Progenitor cell of endocrine pancreas (in vitro differentiated cells): ENCODE measurements around the gene SIAH2. TPM values are rescaled to one million over a fixed set of nuclear protein-coding genes. Genes with fewer than 3 reads are reported as not detected.
A peak's percentile ranks its signal among the peaks of the same experiment; 100 is the strongest.

ENCODE experiments used
- DNase-seq: peaks from one replicate; pipeline ENCODE4 v3.0.0; 2021; ENCODE audit warnings: low spot score; ENCODE audit not compliant: unreplicated experiment
- H3K27ac Mint-ChIP-seq: 2 replicates; pipeline ENCODE4 v1.8.0; 2021; ENCODE audit warnings: mild to moderate bottlenecking, moderate library complexity, mixed read lengths
- H3K27me3 Mint-ChIP-seq: 2 replicates; pipeline ENCODE4 v1.8.0; 2021; ENCODE audit warnings: mixed read lengths
- H3K36me3 Mint-ChIP-seq: 2 replicates; pipeline ENCODE4 v1.8.0; 2022; ENCODE audit warnings: mixed read lengths; ENCODE audit not compliant: insufficient read depth
- H3K4me1 Mint-ChIP-seq: 2 replicates; pipeline ENCODE4 v1.8.0; 2021; ENCODE audit warnings: low read depth, mixed read lengths
- H3K4me3 Mint-ChIP-seq: 2 replicates; pipeline ENCODE4 v1.8.0; 2021; ENCODE audit warnings: low read depth, mild to moderate bottlenecking, moderate library complexity, mixed read lengths
- H3K9me3 Mint-ChIP-seq: 2 replicates; pipeline ENCODE4 v1.8.0; 2021; ENCODE audit warnings: low read depth, mixed read lengths
- CTCF ChIP-seq: fragments of 200-600 bp; sonication (generic); IDR thresholded peaks from one replicate; pipeline ENCODE4 v1.5.0; 2021; ENCODE audit warnings: antibody characterized with exemption, mild to moderate bottlenecking; ENCODE audit not compliant: unreplicated experiment
- total RNA-seq: library from RNA; stranded (reverse); gene quantifications from 2 replicates; pipeline ENCODE4 v1.2.1, GENCODE V29; 2021

SIAH2 gene
- total RNA-seq, 1 donor from 2014 or later, result 17.9 TPM

GRCh38 chr3:150790629-150791028 lies 27.7 kb upstream of the SIAH2 start:
- no peak for DNase-seq
- no peak overlapping the region for H3K27ac Mint-ChIP-seq
- peaks cover 14% of the 10 kb centered on the region for H3K27me3 Mint-ChIP-seq
- no peaks in the 10 kb centered on the region for H3K36me3 Mint-ChIP-seq
- H3K4me3 Mint-ChIP-seq, result no peak overlapping the region
- no peak for TF ChIP-seq CTCF
- H3K9me3 Mint-ChIP-seq, result no peaks in the 10 kb centered on the region
- no peaks in the 10 kb centered on the region for H3K4me1 Mint-ChIP-seq

- no peak overlapping the region for H3K27ac Mint-ChIP-seq
- TF ChIP-seq CTCF, result no peak
- H3K4me3 Mint-ChIP-seq, result no peak overlapping the region
- H3K4me1 Mint-ChIP-seq, result no peaks in the 10 kb centered on the region
- no peaks in the 10 kb centered on the region for H3K9me3 Mint-ChIP-seq
- H3K36me3 Mint-ChIP-seq, result no peaks in the 10 kb centered on the region
- DNase-seq, result no peak
- peaks cover 14% of the 10 kb centered on the region for H3K27me3 Mint-ChIP-seq
These were observed 26.5 kb upstream of the SIAH2 start for GRCh38 chr3:150789451-150789850.

GRCh38 chr3:150787741-150788370 lies 24.9 kb upstream of the SIAH2 start:
- H3K27ac Mint-ChIP-seq, result no peak overlapping the region
- peaks cover 14% of the 10 kb centered on the region for H3K27me3 Mint-ChIP-seq
- DNase-seq, result peak; percentile 71
- no peaks in the 10 kb centered on the region for H3K9me3 Mint-ChIP-seq
- H3K4me1 Mint-ChIP-seq, result no peaks in the 10 kb centered on the region
- H3K4me3 Mint-ChIP-seq, result no peak overlapping the region
- peak; percentile 97 for TF ChIP-seq CTCF
- H3K36me3 Mint-ChIP-seq, result no peaks in the 10 kb centered on the region

GRCh38 chr3:150786791-150787190 lies 23.8 kb upstream of the SIAH2 start:
- H3K27me3 Mint-ChIP-seq, result peaks cover 14% of the 10 kb centered on the region
- H3K27ac Mint-ChIP-seq, result no peak overlapping the region

GRCh38 chr3:150784747-150785125 lies 21.8 kb upstream of the SIAH2 start:
- Mint-ChIP-seq H3K27ac (no peak overlapping the region), H3K4me1 (no peaks in the 10 kb centered on the region)

More at GRCh38 chr3:150786791-150787190, 23.8 kb upstream of the SIAH2 start:
- Mint-ChIP-seq H3K36me3 (no peaks in the 10 kb centered on the region), H3K4me3 (no peak overlapping the region), H3K9me3 (no peaks in the 10 kb centered on the region), H3K4me1 (no peaks in the 10 kb centered on the region)
- no peak for TF ChIP-seq CTCF
- DNase-seq, result no peak

More at GRCh38 chr3:150784747-150785125, 21.8 kb upstream of the SIAH2 start:
- Mint-ChIP-seq H3K27me3 (peaks cover 14% of the 10 kb centered on the region), H3K9me3 (no peaks in the 10 kb centered on the region), H3K36me3 (no peaks in the 10 kb centered on the region), H3K4me3 (no peak overlapping the region)
- DNase-seq, result no peak
- no peak for TF ChIP-seq CTCF
